Hippocampal formation (tissue), 2 donors: ENCODE measurements around the gene CBFA2T2.
A peak's percentile ranks its signal among the peaks of the same experiment; 100 is the strongest.
"Not testable (repeated sequence)": the region's sequence is repeated elsewhere in the genome, so short reads cannot be mapped to it uniquely, and the experiment has no call there.

Experiments
- DNase-seq, 2 donors: peaks; one replicate each; lab custom pipeline; 2025; lab: John Stamatoyannopoulos, UW

CBFA2T2 gene

DNA sequence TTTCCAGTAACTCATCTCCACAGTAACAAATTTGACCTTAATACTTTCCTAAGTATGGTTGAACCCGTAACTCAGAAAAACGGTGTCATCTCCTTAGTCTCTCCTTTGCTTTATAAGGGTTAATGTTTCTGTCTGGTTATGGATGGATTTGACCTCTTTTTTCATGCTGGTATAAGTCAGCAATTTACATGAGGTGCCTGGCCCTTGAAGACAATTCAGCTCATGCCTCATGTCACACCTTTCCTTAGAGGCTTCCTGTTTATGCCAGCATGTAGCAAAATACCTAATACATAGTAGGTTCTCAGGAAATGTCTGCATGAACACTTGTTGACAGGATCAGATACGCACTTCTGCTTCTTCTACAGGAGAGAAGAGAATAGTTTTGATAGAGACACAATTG lies 134.5 kb downstream of the CBFA2T2 start:
- DNase-seq: no peak

GRCh38 chr20:33626190-33626589 lies 136.3 kb downstream of the CBFA2T2 start:
- no peak for DNase-seq

GRCh38 chr20:33627577-33628216 lies 137.8 kb downstream of the CBFA2T2 start:
- no peak for DNase-seq

- no peak for DNase-seq
Measured at GRCh38 chr20:33629533-33629932, 139.6 kb downstream of the CBFA2T2 start.

DNA sequence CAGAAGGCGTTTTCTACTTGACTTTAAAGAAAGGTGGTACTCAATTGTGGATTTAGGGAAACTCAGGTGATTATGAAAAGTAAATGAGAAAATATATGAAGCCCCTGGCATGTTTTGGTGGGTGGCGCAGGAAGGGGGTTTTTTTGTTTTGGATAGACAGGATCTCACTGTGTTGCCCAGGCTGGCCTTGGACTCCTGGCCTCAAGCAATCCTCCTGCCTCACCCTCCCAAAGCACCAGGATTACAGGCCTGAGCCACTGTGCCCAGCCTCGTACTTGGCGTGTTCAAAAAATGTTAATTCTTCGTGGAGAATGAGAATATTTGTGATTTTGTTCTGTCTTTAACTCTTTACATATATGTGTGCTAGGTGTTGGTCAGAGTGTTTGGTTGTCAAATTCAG lies 140.1 kb downstream of the CBFA2T2 start:
- no peak for DNase-seq

- DNase-seq: peak in 1 of 2 donors; percentile 10
Measured at GRCh38 chr20:33630507-33630906, 140.6 kb downstream of the CBFA2T2 start.

DNA sequence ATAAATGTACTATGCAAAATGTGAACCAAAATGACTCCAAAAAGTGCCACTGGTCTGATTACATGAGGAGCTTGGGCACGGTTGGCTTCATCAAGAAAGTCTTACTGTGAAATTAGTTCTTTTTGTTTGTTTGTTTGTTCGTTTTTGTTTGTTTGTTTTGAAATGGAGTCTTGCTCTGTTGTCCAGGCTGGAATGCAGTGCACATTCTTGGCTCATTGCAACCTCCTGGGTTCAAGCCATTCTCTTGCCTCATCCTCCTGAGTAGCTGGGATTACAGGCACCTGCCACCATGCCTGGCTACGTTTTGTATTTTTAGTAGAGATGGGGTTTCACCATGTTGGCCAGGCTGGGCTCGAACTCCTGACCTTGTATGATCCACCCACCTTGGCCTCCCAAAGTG lies 142.0 kb downstream of the CBFA2T2 start:
- DNase-seq: not testable (repeated sequence)

GRCh38 chr20:33635341-33635740 lies 145.4 kb downstream of the CBFA2T2 start:
- no peak for DNase-seq

DNA sequence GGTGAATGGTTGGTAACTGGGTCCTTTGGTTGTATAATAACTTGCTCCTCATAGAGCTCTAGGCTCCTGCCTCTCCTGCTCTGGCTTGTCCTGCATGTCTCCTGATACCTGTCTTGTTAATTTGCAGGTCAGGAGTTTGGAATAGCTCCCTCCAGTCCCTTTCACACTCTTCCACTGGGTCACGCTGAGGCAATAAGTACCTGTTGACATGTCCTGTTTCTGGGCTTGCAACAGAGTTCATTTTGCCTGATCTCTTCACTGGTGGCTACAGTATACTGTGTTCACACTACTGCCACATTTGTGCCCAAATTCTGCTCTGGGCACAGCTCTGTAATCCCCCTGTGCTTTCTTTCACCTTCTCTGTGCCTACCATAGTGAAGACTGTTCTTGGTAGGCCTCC lies 146.9 kb downstream of the CBFA2T2 start:
- DNase-seq: no peak

- no peak for DNase-seq
Measured at GRCh38 chr20:33640287-33640686, 150.4 kb downstream of the CBFA2T2 start.

DNA sequence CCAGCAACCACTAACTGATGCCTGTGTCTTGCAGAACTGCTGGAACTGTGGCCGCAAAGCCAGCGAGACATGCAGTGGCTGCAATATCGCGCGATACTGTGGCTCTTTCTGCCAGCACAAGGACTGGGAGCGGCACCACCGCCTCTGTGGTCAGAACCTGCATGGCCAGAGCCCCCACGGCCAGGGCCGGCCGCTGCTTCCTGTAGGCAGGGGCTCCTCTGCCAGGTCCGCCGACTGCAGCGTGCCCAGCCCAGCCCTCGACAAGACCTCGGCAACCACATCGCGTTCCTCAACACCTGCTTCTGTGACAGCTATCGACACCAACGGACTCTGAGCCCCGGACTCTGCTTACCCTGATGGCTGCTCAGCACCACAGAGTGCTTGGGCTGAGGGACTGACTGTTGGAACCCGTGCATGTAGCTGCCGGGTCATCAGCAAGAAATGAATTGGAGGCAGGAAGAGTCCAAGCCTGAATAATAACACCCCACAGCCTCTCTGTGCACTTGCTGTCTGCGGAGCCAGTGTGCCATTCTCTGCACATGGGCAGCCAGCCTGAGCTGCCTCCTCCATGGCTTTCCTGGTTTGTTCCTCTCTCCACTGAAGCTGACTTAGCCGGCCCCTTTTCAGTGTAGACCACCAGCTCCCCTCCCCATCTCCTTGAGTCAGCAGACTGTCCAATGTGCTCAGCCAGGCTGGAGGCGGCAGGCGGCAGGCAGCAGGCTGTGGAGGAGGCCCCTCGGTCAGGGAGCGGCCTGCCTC lies 154.6 kb downstream of the CBFA2T2 start:
- no peak for DNase-seq

DNA sequence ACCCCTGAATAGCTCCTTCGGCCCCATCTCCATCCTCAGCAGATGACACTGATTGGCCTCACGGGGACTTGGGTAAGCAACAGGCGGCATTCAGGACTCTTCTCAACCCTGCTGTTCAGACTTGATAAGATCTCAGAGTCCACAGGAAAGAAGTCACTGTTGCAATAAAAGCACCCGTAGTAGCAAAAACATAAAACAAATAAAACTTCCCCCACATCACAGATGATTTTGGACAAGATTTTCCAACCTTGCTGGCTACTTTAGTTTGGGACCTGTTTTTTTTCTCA lies 155.1 kb downstream of the CBFA2T2 start:
- DNase-seq: no peak

GRCh38 chr20:33645396-33645795 lies 155.5 kb downstream of the CBFA2T2 start:
- no peak for DNase-seq

GRCh38 chr20:33646191-33646590 lies 156.3 kb downstream of the CBFA2T2 start:
- no peak for DNase-seq

- DNase-seq: not testable (repeated sequence)
Measured at GRCh38 chr20:33646959-33647602, 157.2 kb downstream of the CBFA2T2 start.

GRCh38 chr20:33647603-33648395 lies 157.9 kb downstream of the CBFA2T2 start:
- DNase-seq: no peak

DNA sequence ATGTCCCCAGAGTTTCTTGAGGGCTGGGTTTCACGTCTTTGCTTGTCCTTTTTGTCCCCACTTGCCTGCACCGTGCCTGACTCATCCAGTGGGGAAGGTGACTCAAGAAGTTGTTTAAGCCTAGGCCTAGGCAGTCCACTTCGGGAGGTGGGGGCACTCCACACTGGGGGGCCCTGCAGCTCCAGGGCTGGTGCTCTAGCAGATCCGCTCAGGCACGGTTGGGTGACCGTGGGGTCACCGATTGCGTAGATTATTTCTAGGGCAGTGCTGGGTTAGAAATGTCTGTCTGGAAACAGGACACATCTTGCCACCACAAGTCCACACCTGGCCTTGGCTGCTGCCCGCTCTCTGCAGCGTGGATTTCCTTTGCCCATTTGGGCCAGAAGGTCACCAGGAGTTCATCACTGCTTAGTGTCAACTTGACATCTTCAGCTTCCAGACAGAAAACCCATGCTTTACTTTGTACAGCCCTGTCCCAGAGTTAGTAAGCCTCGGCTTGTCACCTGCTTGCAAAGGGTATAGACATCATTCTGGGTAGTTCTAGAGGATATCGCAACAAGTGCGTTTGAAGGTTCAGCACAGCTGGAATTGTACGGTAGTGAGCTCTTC lies 158.6 kb downstream of the CBFA2T2 start:
- DNase-seq: no peak

- DNase-seq: peak; percentile 12 to 30
Measured at GRCh38 chr20:33649201-33649681, 159.3 kb downstream of the CBFA2T2 start.

- no peak for DNase-seq
Measured at GRCh38 chr20:33650111-33650752, 160.3 kb downstream of the CBFA2T2 start.

DNA sequence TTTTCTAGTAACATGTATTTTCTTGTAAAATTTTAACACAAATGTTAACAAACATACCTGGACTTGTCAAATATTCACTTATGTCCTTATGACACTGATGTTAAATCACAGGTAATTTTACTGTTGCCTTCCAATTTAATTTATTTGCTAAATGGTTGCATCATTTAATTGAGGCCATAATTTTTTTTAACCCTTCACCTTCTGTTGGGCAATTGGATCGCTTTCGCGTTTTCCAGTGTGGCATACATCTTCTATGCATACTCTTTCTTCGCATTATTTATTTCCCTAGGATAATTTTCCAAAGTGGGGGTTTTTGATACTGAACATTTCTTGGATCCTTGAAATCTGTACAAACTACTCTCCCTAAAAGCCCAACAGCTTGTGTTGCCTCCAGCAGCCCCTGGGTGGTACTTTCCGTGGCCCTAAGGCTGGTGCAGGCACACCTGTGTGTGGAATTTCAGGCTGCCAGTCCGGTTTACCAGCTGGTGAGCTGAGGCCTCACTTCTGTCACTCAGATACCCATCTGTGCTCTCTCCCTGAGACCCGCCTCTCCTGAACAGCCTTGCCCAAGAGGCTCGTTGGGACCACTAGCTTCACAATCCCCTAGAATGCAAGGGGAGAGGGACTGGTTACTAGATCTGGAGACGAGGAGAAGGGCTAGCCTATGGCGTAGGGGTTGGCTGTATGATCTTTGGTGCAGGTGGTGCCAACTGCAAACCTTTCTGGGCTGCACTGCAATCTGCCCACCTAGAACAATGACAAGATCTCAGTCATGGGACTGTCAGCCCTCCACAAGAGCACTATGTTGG lies 161.1 kb downstream of the CBFA2T2 start:
- no peak for DNase-seq
